AG09309 (cell line): ENCODE results near the gene SMAP2.
"Not testable (repeated sequence)": the region's sequence is repeated elsewhere in the genome, so short reads cannot be mapped to it uniquely, and the experiment has no call there.

Experiments
- DNase-seq: peaks from one replicate; pipeline ENCODE4 v3.0.0-alpha.2; 2010; ENCODE audit warnings: low read depth
- H3K4me3 ChIP-seq: 2 replicates; pipeline ENCODE4 v1.5.1; 2011; ENCODE audit warnings: mild to moderate bottlenecking, low read depth, low read length, moderate library complexity; ENCODE audit not compliant: control insufficient read depth
- CTCF ChIP-seq: IDR thresholded peaks from 2 replicates; pipeline ENCODE4 v1.5.1; 2011; ENCODE audit warnings: mild to moderate bottlenecking, low read depth, low read length, inconsistent platforms; ENCODE audit not compliant: insufficient read depth, control insufficient read depth; ENCODE audit errors: missing control alignments

The SMAP2 gene

GRCh38 chr1:40385437-40386358, 12.2 kb downstream of the SMAP2 start:
- no peak for TF ChIP-seq CTCF
- no peak for DNase-seq
- no peak overlapping the region for H3K4me3 ChIP-seq

GRCh38 chr1:40386359-40386723, 12.8 kb downstream of the SMAP2 start:
- DNase-seq = no peak
- H3K4me3 ChIP-seq = no peak overlapping the region
- TF ChIP-seq CTCF = no peak

- DNase-seq = no peak
- no peak for TF ChIP-seq CTCF
- H3K4me3 ChIP-seq = no peak overlapping the region
These were observed 13.3 kb downstream of the SMAP2 start for GRCh38 chr1:40386796-40387195.

- H3K4me3 ChIP-seq = not testable (repeated sequence)
These were observed 14.1 kb downstream of the SMAP2 start for GRCh38 chr1:40387381-40388306.

GRCh38 chr1:40388456-40389321, 15.2 kb downstream of the SMAP2 start:
- not testable (repeated sequence) for H3K4me3 ChIP-seq

More at GRCh38 chr1:40387381-40388306, 14.1 kb downstream of the SMAP2 start:
- DNase-seq = not testable (repeated sequence)

GRCh38 chr1:40389322-40389803, 15.8 kb downstream of the SMAP2 start:
- no peak overlapping the region for H3K4me3 ChIP-seq
- DNase-seq = no peak

More at GRCh38 chr1:40388456-40389321, 15.2 kb downstream of the SMAP2 start:
- not testable (repeated sequence) for DNase-seq

More at GRCh38 chr1:40389322-40389803, 15.8 kb downstream of the SMAP2 start:
- TF ChIP-seq CTCF = no peak
